HEK293T (cell line): ENCODE results near the gene PEAK1.

Experiments
- CTCF ChIA-PET: fragments of 350-600 bp; formaldehyde crosslinking; extraction: SDS; loops from one replicate; lab custom pipeline; 2021; ENCODE audit warnings: antibody characterized with exemption, inconsistent platforms; lab: Yijun Ruan, JAX
- POLR2A ChIA-PET: fragments of 350-600 bp; formaldehyde crosslinking; extraction: SDS; loops from one replicate; lab custom pipeline; 2020; ENCODE audit warnings: antibody characterized with exemption, inconsistent platforms; lab: Yijun Ruan, JAX
- DNase-seq: peaks from one replicate; pipeline ENCODE4 v3.0.0; 2012; ENCODE audit warnings: mixed read lengths; ENCODE audit errors: extremely low spot score
- ARNT ChIP-seq: fragments of 450-650 bp; IDR thresholded peaks from 2 replicates; pipeline ENCODE4 v1.6.1; 2017; ENCODE audit warnings: mild to moderate bottlenecking
- BHLHE40 ChIP-seq: fragments of 450-650 bp; IDR thresholded peaks from 2 replicates; pipeline ENCODE4 v1.6.1; 2016; ENCODE audit warnings: mild to moderate bottlenecking, moderate library complexity, borderline replicate concordance
- CTBP1 ChIP-seq: fragments of 450-650 bp; IDR thresholded peaks from 2 replicates; pipeline ENCODE4 v1.6.1; 2016; ENCODE audit warnings: borderline replicate concordance
- ELF4 ChIP-seq: fragments of 450-650 bp; IDR thresholded peaks from 2 replicates; pipeline ENCODE4 v1.6.1; 2017; ENCODE audit warnings: antibody characterized with exemption
- FOXA1 ChIP-seq: fragments of 450-650 bp; IDR thresholded peaks from 2 replicates; pipeline ENCODE4 v1.6.1; 2016; ENCODE audit warnings: mild to moderate bottlenecking
- FOXK2 ChIP-seq: fragments of 450-650 bp; IDR thresholded peaks from 2 replicates; pipeline ENCODE4 v1.6.1; 2016; ENCODE audit warnings: mild to moderate bottlenecking
- FOXM1 ChIP-seq: fragments of 450-650 bp; IDR thresholded peaks from 2 replicates; pipeline ENCODE4 v1.6.1; 2017; ENCODE audit warnings: mild to moderate bottlenecking, borderline replicate concordance
- HDGF ChIP-seq: fragments of 450-650 bp; IDR thresholded peaks from 2 replicates; pipeline ENCODE4 v1.6.1; 2017; ENCODE audit warnings: antibody characterized with exemption, borderline replicate concordance
- L3MBTL2 ChIP-seq: fragments of 450-650 bp; conservative IDR thresholded peaks from 2 replicates; pipeline ENCODE4 v1.6.1; 2016; ENCODE audit warnings: mild to moderate bottlenecking
- LEF1 ChIP-seq: fragments of 450-650 bp; IDR thresholded peaks from 2 replicates; pipeline ENCODE4 v1.6.1; 2017; ENCODE audit warnings: mild to moderate bottlenecking, borderline replicate concordance
- NFRKB ChIP-seq: fragments of 450-650 bp; IDR thresholded peaks from 2 replicates; pipeline ENCODE4 v1.6.1; 2016; ENCODE audit warnings: mild to moderate bottlenecking, moderate library complexity
- PKNOX1 ChIP-seq: fragments of 450-650 bp; IDR thresholded peaks from 2 replicates; pipeline ENCODE4 v1.6.1; 2016
- SP1 ChIP-seq: fragments of 450-650 bp; IDR thresholded peaks from 2 replicates; pipeline ENCODE4 v1.6.1; 2017
- SUZ12 ChIP-seq: fragments of 450-650 bp; IDR thresholded peaks from 2 replicates; pipeline ENCODE4 v1.6.1; 2016; ENCODE audit warnings: mild to moderate bottlenecking
- TARDBP ChIP-seq: fragments of 450-650 bp; IDR thresholded peaks from 2 replicates; pipeline ENCODE4 v1.6.1; 2016
- ZNF384 ChIP-seq: fragments of 450-650 bp; IDR thresholded peaks from 2 replicates; pipeline ENCODE4 v1.6.1; 2016

The PEAK1 gene

GRCh38 chr15:77419836-77420609 lies at the start of gene PEAK1:
Gene PEAK1, minus strand, starts transcription at chr15:77420104. Its CDS starts 238,178 bp downstream, at chr15:77181926.
- peak; percentile 98 for DNase-seq
- ChIA-PET POLR2A (interaction anchor here (0.7 to 1.4 kb wide), 4 partner anchors 10 to 123 kb away, joined by 3 to 5 read pairs (median 4); no protein-coding TSS in a partner anchor), CTCF (interaction anchor here (0.7 to 1.5 kb wide), 2 partner anchors 123 to 779 kb away, joined by 3 to 7 read pairs; no protein-coding TSS in a partner anchor)
- 0 out of 2 replicates have a peak, but pooled peaks have one; percentile 21 for TF ChIP-seq ELF4
- TF ChIP-seq HDGF: no peak
- TF ChIP-seq SP1: no peak
- no peak for TF ChIP-seq BHLHE40
- TF ChIP-seq LEF1: no peak
- TF ChIP-seq NFRKB: no peak
- no peak for TF ChIP-seq PKNOX1
- no peak for TF ChIP-seq FOXK2
- no peak for TF ChIP-seq ARNT

GRCh38 chr15:77468896-77469295 lies 49.0 kb upstream of the PEAK1 start:
- ChIA-PET POLR2A (no interaction called here), CTCF (no interaction called here)
- DNase-seq: no peak
- TF ChIP-seq LEF1 (no peak), L3MBTL2 (no peak), FOXM1 (no peak), SUZ12 (no peak), FOXK2 (no peak), ELF4 (no peak), PKNOX1 (no peak)

GRCh38 chr15:77466521-77466920 lies 46.6 kb upstream of the PEAK1 start:
- ChIA-PET CTCF (interaction anchor here (0.6 to 1.5 kb wide), 2 partner anchors 9 to 1500 kb away, joined by 3 to 8 read pairs; no protein-coding TSS in a partner anchor), POLR2A (no interaction called here)
- TF ChIP-seq FOXA1 (no peak), FOXM1 (no peak), PKNOX1 (no peak), ELF4 (no peak), LEF1 (no peak), SUZ12 (no peak), ZNF384 (no peak), NFRKB (no peak), HDGF (no peak), CTBP1 (no peak), FOXK2 (no peak)
- DNase-seq: no peak

- no peak for DNase-seq
- TF ChIP-seq L3MBTL2 (no peak), ARNT (no peak), FOXK2 (no peak), FOXM1 (no peak), NFRKB (no peak), SP1 (no peak), SUZ12 (no peak), FOXA1 (no peak), CTBP1 (no peak), ELF4 (no peak), BHLHE40 (no peak), PKNOX1 (no peak), HDGF (no peak), TARDBP (no peak), ZNF384 (no peak), LEF1 (no peak)
- ChIA-PET CTCF (no interaction called here), POLR2A (no interaction called here)
Measured at GRCh38 chr15:77464129-77464865, 44.4 kb upstream of the PEAK1 start.

GRCh38 chr15:77461486-77461885 lies 41.6 kb upstream of the PEAK1 start:
- no peak for TF ChIP-seq CTBP1
- no peak for TF ChIP-seq FOXK2
- no peak for TF ChIP-seq NFRKB
- TF ChIP-seq FOXM1: no peak
- no peak for TF ChIP-seq LEF1
- CTCF ChIA-PET: no interaction called here
- POLR2A ChIA-PET: no interaction called here
- no peak for DNase-seq
